Trophoblast cell (in vitro differentiated cells and primary cell): ENCODE data around the gene FOXC2. TPM values are rescaled to one million over a fixed set of nuclear protein-coding genes. Genes with fewer than 3 reads are reported as not detected.

Experiments used
- DNase-seq, 2 donors: peaks; one replicate each; pipeline ENCODE4 v3.0.0-alpha.2; 2016
- H2AFZ ChIP-seq: 2 replicates; pipeline ENCODE4 v1.6.1; 2013; ENCODE audit warnings: low read length, moderate library complexity, mild to moderate bottlenecking; ENCODE audit not compliant: insufficient read depth, poor library complexity
- H2AK5ac ChIP-seq: 2 replicates; pipeline ENCODE4 v1.6.1; 2013; ENCODE audit warnings: mild to moderate bottlenecking, low read length
- H2BK120ac ChIP-seq: 2 replicates; pipeline ENCODE4 v1.6.1; 2013; ENCODE audit warnings: low read length, mild to moderate bottlenecking, moderate library complexity; ENCODE audit not compliant: insufficient read depth, poor library complexity
- H2BK12ac ChIP-seq: 2 replicates; pipeline ENCODE4 v1.6.1; 2013; ENCODE audit warnings: mild to moderate bottlenecking, low read length, moderate library complexity
- H2BK5ac ChIP-seq: 2 replicates; pipeline ENCODE4 v1.6.1; 2013; ENCODE audit warnings: low read length, low read depth, moderate library complexity, mild to moderate bottlenecking; ENCODE audit not compliant: poor library complexity
- H3K14ac ChIP-seq: 2 replicates; pipeline ENCODE4 v1.6.1; 2013; ENCODE audit warnings: mild to moderate bottlenecking, low read length
- H3K18ac ChIP-seq: 2 replicates; pipeline ENCODE4 v1.6.1; 2013; ENCODE audit warnings: mild to moderate bottlenecking, low read length
- H3K23ac ChIP-seq: 2 replicates; pipeline ENCODE4 v1.6.1; 2013; ENCODE audit warnings: low read length
- H3K27ac ChIP-seq: 2 replicates; pipeline ENCODE4 v1.5.1; 2013; ENCODE audit warnings: low read depth, mild to moderate bottlenecking, inconsistent platforms, low read length, moderate library complexity
- H3K27me3 ChIP-seq: 2 replicates; pipeline ENCODE4 v1.6.1; 2013; ENCODE audit warnings: inconsistent platforms, mild to moderate bottlenecking, low read length, moderate library complexity; ENCODE audit not compliant: insufficient read depth
- H3K36me3 ChIP-seq, 2 experiments: 1 replicate in 1 of 2; 2 replicates in 1 of 2; pipeline ENCODE4 v1.6.1; 2013; ENCODE audit warnings: low read length in 2 of 2, mild to moderate bottlenecking in 2 of 2, moderate library complexity in 1 of 2; ENCODE audit not compliant: insufficient read depth in 2 of 2, control insufficient read depth in 1 of 2
- H3K4ac ChIP-seq: 2 replicates; pipeline ENCODE4 v1.6.1; 2013; ENCODE audit warnings: low read depth, mild to moderate bottlenecking, low read length, moderate library complexity
- H3K4me1 ChIP-seq, 2 experiments: 1 replicate in 1 of 2; 2 replicates in 1 of 2; pipeline ENCODE4 v1.6.1; 2013; ENCODE audit warnings: low read length in 2 of 2, mild to moderate bottlenecking in 2 of 2, moderate library complexity in 1 of 2; ENCODE audit not compliant: insufficient read depth in 2 of 2, control insufficient read depth in 1 of 2
- H3K4me2 ChIP-seq: 2 replicates; pipeline ENCODE4 v1.6.1; 2013; ENCODE audit warnings: inconsistent platforms, mild to moderate bottlenecking, low read length, moderate library complexity
- H3K4me3 ChIP-seq: 2 replicates; pipeline ENCODE4 v1.5.1; 2013; ENCODE audit warnings: mild to moderate bottlenecking, low read depth, low read length, inconsistent platforms
- H3K79me1 ChIP-seq: one replicate; pipeline ENCODE4 v1.6.1; 2013; ENCODE audit warnings: low read length
- H3K79me2 ChIP-seq: 2 replicates; pipeline ENCODE4 v1.6.1; 2013; ENCODE audit warnings: low read length, mild to moderate bottlenecking; ENCODE audit not compliant: control insufficient read depth, insufficient read depth, poor library complexity
- H3K9ac ChIP-seq: 2 replicates; pipeline ENCODE4 v1.6.1; 2013; ENCODE audit warnings: mild to moderate bottlenecking, low read length
- H3K9me3 ChIP-seq: 2 replicates; pipeline ENCODE4 v1.6.1; 2013; ENCODE audit warnings: low read depth, mild to moderate bottlenecking, control low read depth, inconsistent platforms, low read length; ENCODE audit not compliant: insufficient read depth
- H4K12ac ChIP-seq: 2 replicates; pipeline ENCODE4 v1.6.1; 2013; ENCODE audit warnings: low read depth, mild to moderate bottlenecking, low read length, moderate library complexity
- H4K8ac ChIP-seq: 2 replicates; pipeline ENCODE4 v1.6.1; 2013; ENCODE audit warnings: low read depth, mild to moderate bottlenecking, low read length, moderate library complexity
- H4K91ac ChIP-seq: one replicate; pipeline ENCODE4 v1.6.1; 2013; ENCODE audit warnings: low read depth, mild to moderate bottlenecking, low read length, moderate library complexity
- WGBS: extraction: QIAGEN DNeasy Blood & Tissue Kit; methylation state at CpG from one replicate; pipeline ENCODE4 v1.1.7; 2013; ENCODE audit warnings: missing lambda C conversion rate; ENCODE audit not compliant: insufficient read length, insufficient coverage; ENCODE audit errors: extremely low coverage; 5-methylcytosine and 5-hydroxymethylcytosine counted together
- polyA plus RNA-seq: library from polyadenylated mRNA; stranded (reverse); fragments of 200-250 nt; gene quantifications from 2 replicates; pipeline ENCODE4 v1.2.3, GENCODE V29; 2013

Gene FOXC2
- polyA plus RNA-seq = 1.2 TPM in 2 replicates

GRCh38 chr16:86566601-86566965 lies at the start of gene FOXC2:
FOXC2 (plus strand) TSS chr16:86566829; CDS start chr16:86567336, 507 bp downstream.
- H3K9ac ChIP-seq = peak within 1 kb of the TSS; percentile 49
- no CpG with 5 or more reads among the region's 30 CpGs for WGBS
- no peak within 1 kb of the TSS for H3K14ac ChIP-seq
- no peak within 1 kb of the TSS for H2AFZ ChIP-seq
- peaks cover 2% of the 10 kb centered on the region for H3K9me3 ChIP-seq
- no peak within 1 kb of the TSS for H3K4ac ChIP-seq
- peak within 1 kb of the TSS; percentile 59 for H3K4me3 ChIP-seq
- H3K18ac ChIP-seq = no peak within 1 kb of the TSS
- H2BK12ac ChIP-seq = no peak within 1 kb of the TSS
- H3K79me2 ChIP-seq = no peaks in the 10 kb centered on the region
- H3K27ac ChIP-seq = no peak within 1 kb of the TSS
- H3K79me1 ChIP-seq = no peaks in the 10 kb centered on the region
- H4K8ac ChIP-seq = no peak within 1 kb of the TSS
- no peak within 1 kb of the TSS for H2BK5ac ChIP-seq
- peak in 1 of 2 donors; percentile 54 for DNase-seq
- no peak within 1 kb of the TSS for H2AK5ac ChIP-seq
- H3K36me3 ChIP-seq = no peaks in the 10 kb centered on the region
- H3K23ac ChIP-seq = peak within 1 kb of the TSS; percentile 67
- no peak within 1 kb of the TSS for H4K12ac ChIP-seq
- H3K4me2 ChIP-seq = peak within 1 kb of the TSS; percentile 83
- H3K27me3 ChIP-seq = peaks cover 67% of the 10 kb centered on the region
- no peak within 1 kb of the TSS for H4K91ac ChIP-seq
- H3K4me1 ChIP-seq = peaks cover 0 to 4% of the 10 kb centered on the region in 2 experiments
- H2BK120ac ChIP-seq = no peak within 1 kb of the TSS

GRCh38 chr16:86517033-86517432 lies 49.6 kb upstream of the FOXC2 start:
- no peak overlapping the region for H4K12ac ChIP-seq
- H2BK5ac ChIP-seq = no peak overlapping the region
- peaks cover 2% of the 10 kb centered on the region for H3K9me3 ChIP-seq
- peaks cover 4 to 5% of the 10 kb centered on the region in 2 experiments for H3K4me1 ChIP-seq
- no peak overlapping the region for H3K4me3 ChIP-seq
- WGBS = no CpG with 5 or more reads among the region's 9 CpGs
- no peak overlapping the region for H3K9ac ChIP-seq
- H3K23ac ChIP-seq = no peak overlapping the region
- no peak overlapping the region for H2BK12ac ChIP-seq
- H3K27ac ChIP-seq = no peak overlapping the region
- H4K8ac ChIP-seq = no peak overlapping the region
- no peak overlapping the region for H3K4me2 ChIP-seq
- no peak overlapping the region for H2BK120ac ChIP-seq
- peaks cover 43% of the 10 kb centered on the region for H3K27me3 ChIP-seq
- H3K4ac ChIP-seq = no peak overlapping the region
- H3K79me1 ChIP-seq = no peaks in the 10 kb centered on the region
- H2AFZ ChIP-seq = no peak overlapping the region
- H3K18ac ChIP-seq = no peak overlapping the region
- no peaks in the 10 kb centered on the region for H3K79me2 ChIP-seq
- H3K14ac ChIP-seq = no peak overlapping the region
- H4K91ac ChIP-seq = no peak overlapping the region
- no peaks in the 10 kb centered on the region for H3K36me3 ChIP-seq
- H2AK5ac ChIP-seq = no peak overlapping the region
- no peak for DNase-seq

GRCh38 chr16:86517652-86518258 lies 48.9 kb upstream of the FOXC2 start:
- peaks cover 2% of the 10 kb centered on the region for H3K9me3 ChIP-seq
- H2AK5ac ChIP-seq = no peak overlapping the region
- no peak overlapping the region for H2BK120ac ChIP-seq
- no peak overlapping the region for H2BK12ac ChIP-seq
- no peak overlapping the region for H2AFZ ChIP-seq
- no peak overlapping the region for H3K9ac ChIP-seq
- peak; percentile 19 to 53 for DNase-seq
- no peaks in the 10 kb centered on the region for H3K79me2 ChIP-seq
- WGBS = no CpG with 5 or more reads among the region's 17 CpGs
- no peak overlapping the region for H3K4me3 ChIP-seq
- H3K36me3 ChIP-seq = no peaks in the 10 kb centered on the region
- H4K91ac ChIP-seq = no peak overlapping the region
- no peak overlapping the region for H3K18ac ChIP-seq
- H3K4me1 ChIP-seq = peaks cover 4 to 5% of the 10 kb centered on the region in 2 experiments
- no peak overlapping the region for H2BK5ac ChIP-seq
- H3K79me1 ChIP-seq = no peaks in the 10 kb centered on the region
- H4K12ac ChIP-seq = no peak overlapping the region
- no peak overlapping the region for H3K23ac ChIP-seq
- peaks cover 36% of the 10 kb centered on the region for H3K27me3 ChIP-seq
- H3K27ac ChIP-seq = no peak overlapping the region
- H3K4ac ChIP-seq = no peak overlapping the region
- H3K14ac ChIP-seq = no peak overlapping the region
- H3K4me2 ChIP-seq = no peak overlapping the region
- H4K8ac ChIP-seq = no peak overlapping the region

- no peak overlapping the region for H3K4me2 ChIP-seq
- H3K79me2 ChIP-seq = no peaks in the 10 kb centered on the region
- peak overlapping the region; percentile 34 for H3K4me3 ChIP-seq
- no peak overlapping the region for H2AFZ ChIP-seq
- H2BK120ac ChIP-seq = no peak overlapping the region
- peaks cover 2% of the 10 kb centered on the region for H3K9me3 ChIP-seq
- no peak overlapping the region for H4K91ac ChIP-seq
- H3K27me3 ChIP-seq = peaks cover 25% of the 10 kb centered on the region
- H3K9ac ChIP-seq = no peak overlapping the region
- H3K4me1 ChIP-seq = peaks cover 4 to 5% of the 10 kb centered on the region in 2 experiments
- DNase-seq = no peak
- no CpG with 5 or more reads among the region's 16 CpGs for WGBS
- H4K8ac ChIP-seq = no peak overlapping the region
- H3K18ac ChIP-seq = no peak overlapping the region
- no peaks in the 10 kb centered on the region for H3K79me1 ChIP-seq
- no peak overlapping the region for H2AK5ac ChIP-seq
- no peak overlapping the region for H3K27ac ChIP-seq
- H3K36me3 ChIP-seq = no peaks in the 10 kb centered on the region
- H3K4ac ChIP-seq = no peak overlapping the region
- H3K23ac ChIP-seq = no peak overlapping the region
- no peak overlapping the region for H2BK5ac ChIP-seq
- H3K14ac ChIP-seq = no peak overlapping the region
- H4K12ac ChIP-seq = no peak overlapping the region
- no peak overlapping the region for H2BK12ac ChIP-seq
Measured at GRCh38 chr16:86519007-86519648, 47.5 kb upstream of the FOXC2 start.
